PFSK-1 (cell line): Measurements from ENCODE around the gene HIVEP1.

ENCODE experiments used
- FOXP2 ChIP-seq: optimal IDR thresholded peaks from 2 replicates; pipeline ENCODE3; 2011; ENCODE audit warnings: borderline replicate concordance, control low read depth, inconsistent platforms; ENCODE audit not compliant: insufficient read depth; ENCODE audit errors: extremely low read length, extremely low read depth
- POLR2AphosphoS5 ChIP-seq: IDR thresholded peaks from 2 replicates; pipeline ENCODE4 v1.6.1; 2012; ENCODE audit warnings: low read depth, mild to moderate bottlenecking, control low read depth, low read length, moderate library complexity
- SIN3A ChIP-seq: IDR thresholded peaks from 2 replicates; pipeline ENCODE4 v1.6.1; 2012; ENCODE audit warnings: mild to moderate bottlenecking, low read length, moderate library complexity, borderline replicate concordance; ENCODE audit not compliant: insufficient read depth
- TAF1 ChIP-seq: IDR thresholded peaks from 2 replicates; pipeline ENCODE4 v1.6.1; 2012; ENCODE audit warnings: low read length, control low read depth, borderline replicate concordance; ENCODE audit not compliant: insufficient read depth
- TF ChIP-seq, protein P1 (sequence below), 2 experiments: IDR thresholded peaks; 2 replicates each; pipeline versions ENCODE4 v1.6.1 to v1.8.0; 2011 to 2012; ENCODE audit warnings: low read depth in 2 of 2, low read length in 2 of 2, control low read depth in 1 of 2, inconsistent platforms in 1 of 2, mild to moderate bottlenecking in 1 of 2, moderate library complexity in 1 of 2; ENCODE audit not compliant: insufficient read depth in 1 of 2

Gene HIVEP1

DNA sequence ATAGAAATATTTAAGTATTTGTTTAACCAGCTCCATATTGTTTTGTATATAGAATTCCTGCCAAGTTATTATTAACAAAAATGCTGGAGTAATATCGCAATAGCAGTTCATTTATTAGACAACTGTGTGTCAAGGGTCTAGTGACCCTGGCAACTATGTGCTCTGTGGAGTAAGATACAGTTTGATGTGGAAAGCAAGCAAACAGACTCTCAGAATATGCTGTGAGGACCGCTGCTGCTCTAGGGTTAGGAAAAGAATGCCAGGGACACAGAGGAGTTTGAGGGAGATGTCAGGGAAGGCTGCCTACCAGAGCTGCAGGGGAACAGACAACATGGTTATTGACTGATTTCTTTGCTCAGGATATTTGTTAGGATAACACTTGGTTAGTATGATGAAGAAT lies 71.2 kb downstream of the HIVEP1 start:
- no peak for TF ChIP-seq SIN3A
- TF ChIP-seq, protein P1, sequence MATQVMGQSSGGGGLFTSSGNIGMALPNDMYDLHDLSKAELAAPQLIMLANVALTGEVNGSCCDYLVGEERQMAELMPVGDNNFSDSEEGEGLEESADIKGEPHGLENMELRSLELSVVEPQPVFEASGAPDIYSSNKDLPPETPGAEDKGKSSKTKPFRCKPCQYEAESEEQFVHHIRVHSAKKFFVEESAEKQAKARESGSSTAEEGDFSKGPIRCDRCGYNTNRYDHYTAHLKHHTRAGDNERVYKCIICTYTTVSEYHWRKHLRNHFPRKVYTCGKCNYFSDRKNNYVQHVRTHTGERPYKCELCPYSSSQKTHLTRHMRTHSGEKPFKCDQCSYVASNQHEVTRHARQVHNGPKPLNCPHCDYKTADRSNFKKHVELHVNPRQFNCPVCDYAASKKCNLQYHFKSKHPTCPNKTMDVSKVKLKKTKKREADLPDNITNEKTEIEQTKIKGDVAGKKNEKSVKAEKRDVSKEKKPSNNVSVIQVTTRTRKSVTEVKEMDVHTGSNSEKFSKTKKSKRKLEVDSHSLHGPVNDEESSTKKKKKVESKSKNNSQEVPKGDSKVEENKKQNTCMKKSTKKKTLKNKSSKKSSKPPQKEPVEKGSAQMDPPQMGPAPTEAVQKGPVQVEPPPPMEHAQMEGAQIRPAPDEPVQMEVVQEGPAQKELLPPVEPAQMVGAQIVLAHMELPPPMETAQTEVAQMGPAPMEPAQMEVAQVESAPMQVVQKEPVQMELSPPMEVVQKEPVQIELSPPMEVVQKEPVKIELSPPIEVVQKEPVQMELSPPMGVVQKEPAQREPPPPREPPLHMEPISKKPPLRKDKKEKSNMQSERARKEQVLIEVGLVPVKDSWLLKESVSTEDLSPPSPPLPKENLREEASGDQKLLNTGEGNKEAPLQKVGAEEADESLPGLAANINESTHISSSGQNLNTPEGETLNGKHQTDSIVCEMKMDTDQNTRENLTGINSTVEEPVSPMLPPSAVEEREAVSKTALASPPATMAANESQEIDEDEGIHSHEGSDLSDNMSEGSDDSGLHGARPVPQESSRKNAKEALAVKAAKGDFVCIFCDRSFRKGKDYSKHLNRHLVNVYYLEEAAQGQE (IDR thresholded peaks at IDR 0.05; ENCODE audit: insufficient read depth in 1 of 2, low read depth in 2 of 2, low read length in 2 of 2): no peak
- TF ChIP-seq FOXP2: no peak
- no peak for TF ChIP-seq TAF1
- TF ChIP-seq POLR2AphosphoS5: no peak

GRCh38 chr6:12083763-12084162 lies 71.7 kb downstream of the HIVEP1 start:
- TF ChIP-seq POLR2AphosphoS5 (no peak), SIN3A (no peak), FOXP2 (no peak), TAF1 (no peak)
- TF ChIP-seq, protein P1 (IDR thresholded peaks at IDR 0.05; ENCODE audit: insufficient read depth in 1 of 2, low read depth in 2 of 2, low read length in 2 of 2): no peak

GRCh38 chr6:12084681-12085080 lies 72.6 kb downstream of the HIVEP1 start:
- TF ChIP-seq, protein P1 (IDR thresholded peaks at IDR 0.05; ENCODE audit: insufficient read depth in 1 of 2, low read depth in 2 of 2, low read length in 2 of 2): no peak
- TF ChIP-seq TAF1: no peak
- TF ChIP-seq FOXP2: no peak
- TF ChIP-seq POLR2AphosphoS5: no peak
- no peak for TF ChIP-seq SIN3A

GRCh38 chr6:12088531-12088930 lies 76.4 kb downstream of the HIVEP1 start:
- TF ChIP-seq TAF1: no peak
- TF ChIP-seq, protein P1 (IDR thresholded peaks at IDR 0.05; ENCODE audit: insufficient read depth in 1 of 2, low read depth in 2 of 2, low read length in 2 of 2): no peak
- TF ChIP-seq FOXP2: no peak
- no peak for TF ChIP-seq SIN3A
- TF ChIP-seq POLR2AphosphoS5: no peak

DNA sequence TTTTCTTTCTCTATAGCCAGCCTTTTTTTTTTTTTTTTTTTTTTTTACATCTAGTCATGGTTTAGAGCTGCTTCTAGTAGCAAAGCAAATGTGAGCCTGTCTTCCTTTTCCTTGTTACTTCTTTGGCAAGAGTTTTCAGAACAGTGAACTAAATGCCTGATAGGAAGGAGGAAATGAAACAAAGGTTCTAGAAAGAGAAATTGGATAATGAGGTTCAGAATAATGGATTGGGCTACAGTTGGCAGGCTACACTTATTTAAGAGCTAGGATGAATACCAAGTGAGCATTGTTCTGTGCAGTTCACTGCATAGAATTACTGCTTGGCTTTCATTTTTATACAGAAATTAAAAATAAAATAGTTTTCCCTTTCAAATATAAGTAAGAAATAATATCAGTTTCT lies 78.6 kb downstream of the HIVEP1 start:
- TF ChIP-seq POLR2AphosphoS5 (no peak), TAF1 (no peak), FOXP2 (no peak), SIN3A (no peak)
- TF ChIP-seq, protein P1 (IDR thresholded peaks at IDR 0.05; ENCODE audit: insufficient read depth in 1 of 2, low read depth in 2 of 2, low read length in 2 of 2): no peak
